Epithelial cell of proximal tubule (primary cell): ENCODE results near the gene PORCN. TPM values are rescaled to one million over a fixed set of nuclear protein-coding genes. Genes with fewer than 3 reads are reported as not detected.

Experiments used
- DNase-seq: peaks from one replicate; pipeline ENCODE4 v3.0.0-alpha.2; 2011; ENCODE audit warnings: low read depth
- H3K4me3 ChIP-seq: 2 replicates; pipeline ENCODE4 v1.5.1; 2011; ENCODE audit warnings: low read depth, mild to moderate bottlenecking, low read length
- total RNA-seq: library from RNA; depleted of rRNA; stranded (reverse); fragments of >200 nt; gene quantifications from 2 replicates; pipeline ENCODE4 v1.2.3, GENCODE V29; 2015
- TF ChIP-seq, protein P1 (sequence below): conservative IDR thresholded peaks from 2 replicates; pipeline ENCODE4 v1.5.1; 2012; ENCODE audit warnings: low read depth, mild to moderate bottlenecking, low read length

The PORCN gene
- total RNA-seq, 1 donor from 2014 or later: 6.6 TPM

DNA sequence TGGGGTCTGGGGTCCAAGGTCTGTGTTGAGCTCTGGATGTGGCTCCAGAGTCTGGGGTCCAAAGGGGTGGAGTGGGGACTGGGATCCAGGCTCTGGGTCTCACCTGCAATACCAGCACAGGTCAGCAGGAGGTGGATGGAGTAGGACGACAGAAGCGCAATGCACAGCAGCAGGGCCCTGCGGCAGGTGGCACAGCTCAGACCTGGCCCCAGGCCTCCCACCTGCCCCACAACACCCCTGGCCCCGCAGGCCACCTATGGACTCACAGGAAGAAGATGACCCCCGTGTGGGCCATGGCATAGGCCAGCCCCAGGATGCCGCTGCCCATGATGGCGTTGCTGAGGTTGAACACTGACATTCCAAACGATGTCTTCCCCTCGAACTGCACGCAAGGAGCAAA lies 42.1 kb upstream of the PORCN start:
- no peak overlapping the region for H3K4me3 ChIP-seq
- TF ChIP-seq, protein P1, sequence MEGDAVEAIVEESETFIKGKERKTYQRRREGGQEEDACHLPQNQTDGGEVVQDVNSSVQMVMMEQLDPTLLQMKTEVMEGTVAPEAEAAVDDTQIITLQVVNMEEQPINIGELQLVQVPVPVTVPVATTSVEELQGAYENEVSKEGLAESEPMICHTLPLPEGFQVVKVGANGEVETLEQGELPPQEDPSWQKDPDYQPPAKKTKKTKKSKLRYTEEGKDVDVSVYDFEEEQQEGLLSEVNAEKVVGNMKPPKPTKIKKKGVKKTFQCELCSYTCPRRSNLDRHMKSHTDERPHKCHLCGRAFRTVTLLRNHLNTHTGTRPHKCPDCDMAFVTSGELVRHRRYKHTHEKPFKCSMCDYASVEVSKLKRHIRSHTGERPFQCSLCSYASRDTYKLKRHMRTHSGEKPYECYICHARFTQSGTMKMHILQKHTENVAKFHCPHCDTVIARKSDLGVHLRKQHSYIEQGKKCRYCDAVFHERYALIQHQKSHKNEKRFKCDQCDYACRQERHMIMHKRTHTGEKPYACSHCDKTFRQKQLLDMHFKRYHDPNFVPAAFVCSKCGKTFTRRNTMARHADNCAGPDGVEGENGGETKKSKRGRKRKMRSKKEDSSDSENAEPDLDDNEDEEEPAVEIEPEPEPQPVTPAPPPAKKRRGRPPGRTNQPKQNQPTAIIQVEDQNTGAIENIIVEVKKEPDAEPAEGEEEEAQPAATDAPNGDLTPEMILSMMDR: peak; percentile 32
- DNase-seq: no peak

DNA sequence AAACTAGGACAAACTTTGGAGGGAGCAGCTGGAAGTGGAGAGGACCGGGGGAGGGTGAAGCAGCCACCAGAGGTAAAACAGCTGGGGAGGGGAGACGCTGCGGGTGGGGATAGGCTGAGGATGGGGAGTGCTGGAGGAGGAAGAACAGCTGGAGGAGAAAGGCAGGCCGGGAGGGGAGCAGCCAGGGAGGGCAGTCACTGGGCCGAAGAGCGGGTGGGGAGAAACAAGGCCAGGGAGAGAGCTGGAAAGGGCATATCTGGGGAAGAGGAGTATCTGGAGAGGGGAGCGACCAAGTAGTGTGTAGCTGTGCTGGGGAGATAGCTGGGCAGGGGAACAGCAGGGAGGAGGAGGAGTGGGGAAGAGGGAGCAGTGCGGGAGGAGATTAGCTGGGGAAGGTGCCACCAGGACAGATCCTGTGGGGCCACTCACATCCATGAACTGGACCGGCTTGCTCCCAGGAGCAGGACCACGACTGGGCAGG lies 41.5 kb upstream of the PORCN start:
- peak overlapping the region; percentile 45 for H3K4me3 ChIP-seq
- DNase-seq: no peak
- TF ChIP-seq, protein P1: no peak

DNA sequence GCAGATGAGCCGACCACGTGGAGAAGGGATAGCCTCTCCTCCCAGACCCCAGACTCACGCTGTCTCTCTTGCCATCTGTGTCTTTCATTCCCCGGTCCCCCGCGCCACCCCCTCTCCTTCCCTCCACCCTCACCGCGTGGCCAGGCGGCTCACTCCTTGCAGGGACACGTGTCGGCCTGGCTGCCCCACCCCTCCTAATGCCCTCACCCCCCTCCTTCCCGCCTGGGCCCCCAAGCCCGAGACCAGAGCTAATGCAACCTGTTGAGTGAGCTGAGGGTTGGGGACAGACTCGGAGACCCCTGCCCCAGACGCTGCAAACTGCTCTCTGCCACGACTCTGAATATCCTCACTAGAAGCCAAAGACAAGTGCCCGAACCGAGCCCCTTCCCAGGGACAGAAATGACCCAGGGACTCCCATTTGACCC lies 40.5 kb upstream of the PORCN start:
- DNase-seq: no peak
- TF ChIP-seq, protein P1: no peak
- H3K4me3 ChIP-seq: peak overlapping the region; percentile 45

DNA sequence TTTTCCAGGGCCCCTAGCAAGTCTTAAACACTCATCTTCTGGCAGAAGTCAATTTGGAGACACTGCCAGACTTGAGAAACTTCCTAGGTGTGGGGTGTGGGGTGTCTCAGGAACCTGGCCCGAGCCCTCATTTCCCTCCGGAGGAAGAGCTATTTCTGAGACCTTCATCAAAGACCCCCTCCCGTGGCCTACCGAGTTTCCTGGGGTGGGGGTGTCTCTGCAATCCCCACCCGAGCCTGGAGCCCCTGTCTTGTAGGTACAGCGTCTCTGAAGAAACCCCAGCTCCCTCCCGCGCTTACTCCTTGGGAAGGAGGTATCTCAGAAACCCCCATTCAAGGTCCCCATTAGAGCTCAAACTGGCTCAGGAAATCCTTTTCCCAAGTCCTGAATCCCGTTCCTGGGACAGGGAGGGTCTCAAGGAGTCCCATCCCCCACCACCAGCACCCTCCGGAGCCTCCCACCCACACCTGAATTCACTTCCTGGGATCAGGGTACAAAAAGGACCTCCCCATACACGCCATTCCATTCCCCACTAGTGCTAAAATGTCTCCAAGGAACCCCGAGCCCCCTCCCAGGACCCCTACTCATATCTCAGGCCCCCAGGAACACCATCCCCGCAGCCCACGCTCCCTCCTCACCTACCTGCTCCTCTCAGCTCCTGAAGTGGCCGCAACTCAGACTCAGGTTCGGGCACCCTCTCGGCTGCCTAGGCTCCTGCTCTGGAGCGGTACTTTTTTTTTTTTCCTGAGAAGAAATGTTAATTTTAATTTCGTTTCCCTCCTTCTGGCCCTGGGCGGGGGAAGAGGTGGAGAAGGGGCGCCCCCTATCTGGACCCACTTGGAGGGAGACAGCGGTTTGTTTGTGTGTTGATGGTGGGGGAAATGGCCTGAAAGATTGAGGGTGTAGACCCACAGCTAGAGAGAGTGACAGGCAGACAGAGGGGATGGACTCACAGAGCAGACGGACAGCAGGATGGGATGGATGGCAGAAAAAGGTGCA lies 39.8 kb upstream of the PORCN start:
- TF ChIP-seq, protein P1: no peak
- no peak for DNase-seq
- peak overlapping the region; percentile 45 for H3K4me3 ChIP-seq

DNA sequence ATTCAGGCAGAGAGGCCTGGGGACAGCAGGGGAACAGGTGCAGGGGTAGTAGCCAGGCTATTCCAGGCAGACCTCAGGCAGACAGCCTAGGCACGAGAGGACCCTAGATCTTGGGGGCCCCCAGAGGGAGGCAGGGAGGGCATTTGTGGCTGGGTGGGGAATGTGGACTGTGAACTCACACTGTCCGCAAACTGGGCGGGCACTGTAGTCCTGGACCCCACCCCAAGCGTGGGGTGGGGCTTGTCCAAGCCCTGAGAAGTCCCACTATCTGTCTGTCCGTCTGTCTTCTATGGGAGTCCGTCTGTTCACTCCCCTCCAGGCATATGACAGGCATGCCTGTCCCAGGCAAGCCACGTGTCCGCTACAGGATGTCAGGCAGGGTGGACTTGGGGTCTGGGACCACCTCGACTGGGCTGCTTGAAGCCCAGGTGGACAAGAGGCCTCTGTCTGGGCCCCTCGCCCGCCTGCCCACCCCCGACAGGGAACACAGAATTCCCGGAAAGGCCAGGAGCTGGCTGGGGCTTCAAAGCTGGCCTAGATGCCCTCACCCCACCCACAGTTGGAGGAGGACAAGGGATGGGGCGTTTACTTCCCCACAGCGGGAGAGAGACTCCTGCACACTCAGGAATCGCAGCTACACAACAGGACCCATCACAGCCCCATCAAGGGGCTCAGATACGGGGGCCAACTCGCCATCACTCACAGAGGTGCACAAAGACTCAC lies 38.5 kb upstream of the PORCN start, which contains the start of gene SLC38A5:
SLC38A5 (minus strand) TSS at position 151 of the 723 bp plus-strand sequence. CDS start 2,336 bp downstream, outside the sequence.
- TF ChIP-seq, protein P1: no peak
- peak within 1 kb of the TSS; percentile 45 for H3K4me3 ChIP-seq

DNA sequence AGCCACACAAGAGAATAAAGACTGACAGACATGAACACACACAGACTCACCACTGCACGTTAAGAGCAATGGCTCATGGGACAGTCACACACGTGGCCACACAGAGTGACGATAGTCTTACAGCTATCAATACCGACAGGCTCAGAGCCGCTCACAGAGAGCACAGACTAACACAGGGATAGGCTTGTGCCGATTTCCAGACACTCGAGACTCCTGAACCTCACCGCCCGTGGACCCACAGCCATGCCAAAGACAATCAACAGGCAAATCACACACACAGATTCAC lies 38.0 kb upstream of the PORCN start:
- TF ChIP-seq, protein P1: no peak

More for the DNA sequence above, 38.5 kb upstream of the PORCN start, which contains the start of gene SLC38A5:
- DNase-seq: no peak

More for the DNA sequence above, 38.0 kb upstream of the PORCN start:
- H3K4me3 ChIP-seq: no peak overlapping the region
- no peak for DNase-seq
